K562 (cell line): ENCODE data around the gene CDH2.

Experiments used
- ETV6 ChIP-seq, 3 experiments: fragments of 150-350 bp in 1 of 3; sonication (generic) in 1 of 3; formaldehyde crosslinking in 1 of 3; IDR thresholded peaks; 2 replicates each; pipeline versions ENCODE4 v1.6.1 to v1.8.0; 2014 to 2022; ENCODE audit warnings: borderline replicate concordance in 2 of 3, low read depth in 2 of 3, antibody characterized with exemption in 1 of 3, low read length in 1 of 3, mild to moderate bottlenecking in 1 of 3, missing genetic modification reagents in 1 of 3
- HNRNPUL1 ChIP-seq: fragments of 200-400 bp; formaldehyde crosslinking; IDR thresholded peaks from 2 replicates; pipeline ENCODE4 v1.6.1; 2017; ENCODE audit warnings: low read length
- RBM17 ChIP-seq: fragments of 200-400 bp; formaldehyde crosslinking; IDR thresholded peaks from 2 replicates; pipeline ENCODE4 v1.6.1; 2017; ENCODE audit warnings: low read depth, mild to moderate bottlenecking, low read length, borderline replicate concordance
- TF ChIP-seq, protein P1 (sequence below): IDR thresholded peaks from 2 replicates; pipeline ENCODE4 v1.6.1; 2011; ENCODE audit not compliant: insufficient read length; ENCODE audit errors: extremely low read depth
- TF ChIP-seq, protein P2 (sequence below): fragments of 250-450 bp; sonication (Bioruptor Pico); IDR thresholded peaks from 2 replicates; pipeline ENCODE4 v1.8.0; 2022; ENCODE audit warnings: inconsistent platforms, mild to moderate bottlenecking, moderate library complexity, borderline replicate concordance

DNA sequence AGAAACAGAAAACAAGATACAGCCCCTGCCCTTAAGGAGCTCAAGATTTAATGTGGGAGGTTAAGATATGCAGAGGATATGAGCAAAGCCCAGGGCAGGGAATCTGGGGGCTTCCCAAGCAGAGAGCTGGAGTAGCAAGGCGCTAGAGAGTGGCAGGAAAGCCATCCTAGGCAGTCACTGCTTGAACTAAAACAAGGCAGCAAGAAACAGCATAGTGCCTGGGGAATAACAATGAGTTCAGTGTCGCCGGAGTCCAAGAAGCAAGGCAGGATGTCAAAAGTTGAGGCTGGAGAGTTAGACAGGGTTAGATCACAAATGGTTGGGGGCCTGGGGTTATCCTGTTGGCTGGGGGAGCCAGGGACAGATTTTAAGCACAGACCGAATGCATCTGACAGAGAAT lies 24.6 kb downstream of the CDH2 start:
- TF ChIP-seq HNRNPUL1 (no peak), ETV6 (IDR thresholded peaks at IDR 0.05; ENCODE audit: borderline replicate concordance in 1 of 2, low read depth in 2 of 2, low read length in 1 of 2) (no peak), ETV6 (CRISPR knock-in tag; IDR thresholded peaks at IDR 0.05; ENCODE audit: borderline replicate concordance) (no peak), RBM17 (no peak)
- TF ChIP-seq, protein P1, sequence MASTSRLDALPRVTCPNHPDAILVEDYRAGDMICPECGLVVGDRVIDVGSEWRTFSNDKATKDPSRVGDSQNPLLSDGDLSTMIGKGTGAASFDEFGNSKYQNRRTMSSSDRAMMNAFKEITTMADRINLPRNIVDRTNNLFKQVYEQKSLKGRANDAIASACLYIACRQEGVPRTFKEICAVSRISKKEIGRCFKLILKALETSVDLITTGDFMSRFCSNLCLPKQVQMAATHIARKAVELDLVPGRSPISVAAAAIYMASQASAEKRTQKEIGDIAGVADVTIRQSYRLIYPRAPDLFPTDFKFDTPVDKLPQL: no peak
- TF ChIP-seq, protein P2, sequence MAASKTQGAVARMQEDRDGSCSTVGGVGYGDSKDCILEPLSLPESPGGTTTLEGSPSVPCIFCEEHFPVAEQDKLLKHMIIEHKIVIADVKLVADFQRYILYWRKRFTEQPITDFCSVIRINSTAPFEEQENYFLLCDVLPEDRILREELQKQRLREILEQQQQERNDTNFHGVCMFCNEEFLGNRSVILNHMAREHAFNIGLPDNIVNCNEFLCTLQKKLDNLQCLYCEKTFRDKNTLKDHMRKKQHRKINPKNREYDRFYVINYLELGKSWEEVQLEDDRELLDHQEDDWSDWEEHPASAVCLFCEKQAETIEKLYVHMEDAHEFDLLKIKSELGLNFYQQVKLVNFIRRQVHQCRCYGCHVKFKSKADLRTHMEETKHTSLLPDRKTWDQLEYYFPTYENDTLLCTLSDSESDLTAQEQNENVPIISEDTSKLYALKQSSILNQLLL (CRISPR knock-in tag): no peak
